Endothelial cell (in vitro differentiated cells): ENCODE data around the gene PDZD7. TPM values are rescaled to one million over a fixed set of nuclear protein-coding genes. Genes with fewer than 3 reads are reported as not detected.
A peak's percentile ranks its signal among the peaks of the same experiment; 100 is the strongest.

ENCODE experiments used
- DNase-seq: peaks from one replicate; pipeline ENCODE4 v3.0.0; 2021; ENCODE audit warnings: low spot score
- H3K27ac Mint-ChIP-seq: one replicate; pipeline ENCODE4 v1.8.0; 2021; ENCODE audit warnings: mixed read lengths, inconsistent platforms; ENCODE audit not compliant: unreplicated experiment
- H3K27me3 Mint-ChIP-seq: one replicate; pipeline ENCODE4 v1.8.0; 2021; ENCODE audit warnings: mild to moderate bottlenecking, moderate library complexity, mixed read lengths, inconsistent platforms; ENCODE audit not compliant: unreplicated experiment
- H3K36me3 Mint-ChIP-seq: one replicate; pipeline ENCODE4 v1.8.0; 2021; ENCODE audit warnings: mild to moderate bottlenecking, low read depth, mixed read lengths, inconsistent platforms; ENCODE audit not compliant: unreplicated experiment
- H3K4me1 Mint-ChIP-seq: one replicate; pipeline ENCODE4 v1.8.0; 2021; ENCODE audit warnings: mild to moderate bottlenecking, mixed read lengths, inconsistent platforms; ENCODE audit not compliant: unreplicated experiment
- H3K4me3 Mint-ChIP-seq: one replicate; pipeline ENCODE4 v1.8.0; 2021; ENCODE audit warnings: mild to moderate bottlenecking, mixed read lengths, inconsistent platforms; ENCODE audit not compliant: unreplicated experiment
- H3K9me3 Mint-ChIP-seq: one replicate; pipeline ENCODE4 v1.8.0; 2021; ENCODE audit warnings: mixed read lengths, inconsistent platforms; ENCODE audit not compliant: unreplicated experiment
- CTCF ChIP-seq: fragments of 200-600 bp; sonication (generic); IDR thresholded peaks from one replicate; pipeline ENCODE4 v1.5.0; 2021; ENCODE audit warnings: antibody characterized with exemption; ENCODE audit not compliant: unreplicated experiment
- total RNA-seq: library from RNA; stranded (reverse); fragmentation: NEBNext Ultra II Directional; extraction: Animal tissue kit (Norgen Biotek cat#: 25700); gene quantifications from one replicate; pipeline ENCODE4 v1.2.1, GENCODE V29; 2021; ENCODE audit not compliant: unreplicated experiment

Gene PDZD7
- total RNA-seq, 1 donor from 2014 or later: 0.54 TPM

- TF ChIP-seq CTCF: peak; percentile 90
- Mint-ChIP-seq H3K4me3 (no peak overlapping the region), H3K27me3 (peaks cover 22% of the 10 kb centered on the region), H3K4me1 (peaks cover 16% of the 10 kb centered on the region), H3K27ac (no peak overlapping the region), H3K36me3 (no peaks in the 10 kb centered on the region), H3K9me3 (no peaks in the 10 kb centered on the region)
- peak; percentile 96 for DNase-seq
Measured at GRCh38 chr10:101050208-101051069, 19.5 kb upstream of the PDZD7 start.

GRCh38 chr10:101047961-101048892, 17.3 kb upstream of the PDZD7 start:
- no peak for DNase-seq
- Mint-ChIP-seq H3K27me3 (peaks cover 29% of the 10 kb centered on the region), H3K4me3 (no peak overlapping the region), H3K9me3 (no peaks in the 10 kb centered on the region), H3K36me3 (no peaks in the 10 kb centered on the region), H3K4me1 (peaks cover 22% of the 10 kb centered on the region), H3K27ac (no peak overlapping the region)
- no peak for TF ChIP-seq CTCF

DNA sequence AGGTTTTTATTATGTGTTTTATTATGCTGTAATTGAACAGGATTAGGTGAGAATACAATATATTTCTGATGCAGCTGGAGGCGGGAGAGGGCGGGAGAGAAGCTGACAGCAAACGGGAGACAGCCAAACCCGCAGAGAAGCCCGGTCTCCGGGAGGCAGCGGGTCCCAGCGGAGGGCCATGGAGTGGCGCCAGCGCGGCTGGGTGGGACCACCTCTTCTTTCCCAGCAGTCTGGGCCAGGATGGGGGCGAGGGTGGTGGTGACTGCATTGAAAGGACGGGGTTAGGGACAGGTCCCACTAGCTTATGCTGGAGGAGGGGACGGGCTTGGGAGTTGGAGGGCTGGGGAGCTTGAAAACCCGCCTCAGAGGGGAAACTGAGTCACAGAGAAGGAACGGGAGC, 16.3 kb upstream of the PDZD7 start:
- TF ChIP-seq CTCF: no peak
- Mint-ChIP-seq H3K9me3 (no peaks in the 10 kb centered on the region), H3K27ac (no peak overlapping the region), H3K4me1 (peaks cover 28% of the 10 kb centered on the region), H3K4me3 (no peak overlapping the region), H3K36me3 (no peaks in the 10 kb centered on the region), H3K27me3 (peaks cover 29% of the 10 kb centered on the region)
- DNase-seq: no peak

GRCh38 chr10:101046332-101047238, 15.7 kb upstream of the PDZD7 start:
- H3K4me1 Mint-ChIP-seq: peaks cover 32% of the 10 kb centered on the region
- no peak overlapping the region for H3K27ac Mint-ChIP-seq
- peaks cover 29% of the 10 kb centered on the region for H3K27me3 Mint-ChIP-seq
- no peaks in the 10 kb centered on the region for H3K36me3 Mint-ChIP-seq
- DNase-seq: no peak
- H3K9me3 Mint-ChIP-seq: no peaks in the 10 kb centered on the region
- TF ChIP-seq CTCF: no peak
- no peak overlapping the region for H3K4me3 Mint-ChIP-seq
